K562 (cell line): Measurements from ENCODE around the gene TLCD4. TPM values are rescaled to one million over a fixed set of nuclear protein-coding genes. Genes with fewer than 3 reads are reported as not detected.
A peak's percentile ranks its signal among the peaks of the same experiment; 100 is the strongest.

Experiments used
- ELF4 ChIP-seq: fragments of 450-650 bp; formaldehyde crosslinking; IDR thresholded peaks from 2 replicates; pipeline ENCODE4 v1.4.0; 2022; ENCODE audit warnings: missing genetic modification characterization
- PCBP1 ChIP-seq: fragments of 200-400 bp; formaldehyde crosslinking; IDR thresholded peaks from 2 replicates; pipeline ENCODE4 v1.6.1; 2018; ENCODE audit warnings: mild to moderate bottlenecking, low read depth, low read length; ENCODE audit not compliant: poor library complexity, severe bottlenecking
- SMAD3 ChIP-seq: fragments of 450-650 bp; formaldehyde crosslinking; conservative IDR thresholded peaks from 2 replicates; pipeline ENCODE4 v1.4.0; 2020; ENCODE audit warnings: mild to moderate bottlenecking
- ZNF23 ChIP-seq: fragments of 250-450 bp; sonication (Bioruptor Pico); IDR thresholded peaks from 2 replicates; pipeline ENCODE4 v1.4.0; 2020; ENCODE audit warnings: mild to moderate bottlenecking
- ZNF282 ChIP-seq: sonication (generic); formaldehyde crosslinking; IDR thresholded peaks from 2 replicates; pipeline ENCODE4 v1.8.1; 2023; ENCODE audit warnings: missing genetic modification reagents
- polyA plus RNA-seq, 8 experiments: library from polyadenylated mRNA; depleted of rRNA in 4 of 8; stranded (reverse) in 5 of 8; unstranded in 3 of 8; fragments of >200 nt; fragmentation: Nextera tagmentation in 2 of 8; fragmentation: Illumina TruSeq in 1 of 8; extraction: Ambion mirVana in 2 of 8; extraction: Trizol in 1 of 8; gene quantifications; 2 replicates each; pipeline versions ENCODE4 v1.2.1 to v1.2.3, GENCODE V29; 2011 to 2014; ENCODE audit warnings: inconsistent platforms in 1 of 8, missing spikeins in 1 of 8
- total RNA-seq, 7 experiments: library from RNA; depleted of rRNA in 6 of 7; stranded (reverse); fragments of >200 nt in 6 of 7; fragmentation: Illumina TruSeq in 2 of 7; extraction: Trizol in 2 of 7; gene quantifications; 2 replicates each; pipeline versions ENCODE4 v1.2.1 to v1.2.3, GENCODE V29; 2011 to 2021; ENCODE audit warnings: low replicate concordance in 1 of 7
- TF ChIP-seq, protein P1 (sequence below): fragments of 250-450 bp; sonication (Bioruptor Pico); IDR thresholded peaks from 2 replicates; pipeline ENCODE4 v1.4.0; 2020; ENCODE audit warnings: borderline replicate concordance
- TF ChIP-seq, protein P2 (sequence below): sonication (generic); formaldehyde crosslinking; IDR thresholded peaks from 2 replicates; pipeline ENCODE4 v1.8.0; 2022; ENCODE audit warnings: missing genetic modification reagents, mild to moderate bottlenecking, borderline replicate concordance
- TF ChIP-seq, protein P3 (sequence below): sonication (generic); IDR thresholded peaks from 2 replicates; pipeline ENCODE4 v1.6.1; 2016
- TF ChIP-seq, protein P4 (sequence below): fragments of 450-650 bp; IDR thresholded peaks from 2 replicates; pipeline ENCODE4 v1.6.1; 2016; ENCODE audit warnings: mild to moderate bottlenecking
- TF ChIP-seq, protein P5 (sequence below), 2 experiments: fragments of 450-650 bp; IDR thresholded peaks; 2 replicates each; pipeline ENCODE4 v1.6.1; 2016; ENCODE audit warnings: mild to moderate bottlenecking in 2 of 2, borderline replicate concordance in 1 of 2, low read depth in 1 of 2, moderate library complexity in 1 of 2
- TF ChIP-seq, protein P6 (sequence below): IDR thresholded peaks from 3 replicates; pipeline ENCODE4 v1.6.1; 2011; ENCODE audit warnings: borderline replicate concordance, mild to moderate bottlenecking; ENCODE audit not compliant: insufficient read length, insufficient read depth

Gene TLCD4
- total and polyA plus RNA-seq, 9 of the 15 experiments (the other 6 are each of a cell fraction or from before 2014, with no cell fraction given) = 3.5 to 19.8 (median 7.6) TPM

DNA sequence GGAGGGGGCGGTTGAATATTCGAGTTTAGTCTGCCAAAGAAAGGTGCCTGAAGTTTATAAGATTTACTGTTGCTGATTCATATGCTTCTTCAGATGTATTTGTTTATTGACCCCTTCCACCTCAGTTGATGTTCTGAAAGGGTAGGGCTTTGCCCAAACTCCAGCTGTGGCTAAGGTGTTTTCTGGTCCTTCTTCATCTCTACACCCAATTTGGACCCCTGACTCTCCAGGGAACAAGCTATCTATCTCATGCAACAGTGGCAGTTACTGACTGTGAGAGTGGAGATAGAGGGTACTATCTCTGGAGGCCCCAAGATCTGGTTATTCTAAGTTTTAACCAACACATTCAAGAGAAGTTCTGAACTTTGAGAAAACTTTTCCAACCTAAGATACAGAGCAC lies 31.8 kb upstream of the TLCD4 start (continued):
- TF ChIP-seq, protein P1, sequence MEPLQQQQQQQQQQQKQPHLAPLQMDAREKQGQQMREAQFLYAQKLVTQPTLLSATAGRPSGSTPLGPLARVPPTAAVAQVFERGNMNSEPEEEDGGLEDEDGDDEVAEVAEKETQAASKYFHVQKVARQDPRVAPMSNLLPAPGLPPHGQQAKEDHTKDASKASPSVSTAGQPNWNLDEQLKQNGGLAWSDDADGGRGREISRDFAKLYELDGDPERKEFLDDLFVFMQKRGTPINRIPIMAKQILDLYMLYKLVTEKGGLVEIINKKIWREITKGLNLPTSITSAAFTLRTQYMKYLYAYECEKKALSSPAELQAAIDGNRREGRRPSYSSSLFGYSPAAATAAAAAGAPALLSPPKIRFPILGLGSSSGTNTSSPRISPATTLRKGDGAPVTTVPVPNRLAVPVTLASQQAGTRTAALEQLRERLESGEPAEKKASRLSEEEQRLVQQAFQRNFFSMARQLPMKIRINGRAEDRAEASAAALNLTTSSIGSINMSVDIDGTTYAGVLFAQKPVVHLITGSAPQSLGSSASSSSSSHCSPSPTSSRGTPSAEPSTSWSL = no peak
- TF ChIP-seq SMAD3 (CRISPR knock-in tag) = no peak
- TF ChIP-seq, protein P2, sequence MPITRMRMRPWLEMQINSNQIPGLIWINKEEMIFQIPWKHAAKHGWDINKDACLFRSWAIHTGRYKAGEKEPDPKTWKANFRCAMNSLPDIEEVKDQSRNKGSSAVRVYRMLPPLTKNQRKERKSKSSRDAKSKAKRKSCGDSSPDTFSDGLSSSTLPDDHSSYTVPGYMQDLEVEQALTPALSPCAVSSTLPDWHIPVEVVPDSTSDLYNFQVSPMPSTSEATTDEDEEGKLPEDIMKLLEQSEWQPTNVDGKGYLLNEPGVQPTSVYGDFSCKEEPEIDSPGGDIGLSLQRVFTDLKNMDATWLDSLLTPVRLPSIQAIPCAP (CRISPR knock-in tag) = no peak
- TF ChIP-seq, protein P3, sequence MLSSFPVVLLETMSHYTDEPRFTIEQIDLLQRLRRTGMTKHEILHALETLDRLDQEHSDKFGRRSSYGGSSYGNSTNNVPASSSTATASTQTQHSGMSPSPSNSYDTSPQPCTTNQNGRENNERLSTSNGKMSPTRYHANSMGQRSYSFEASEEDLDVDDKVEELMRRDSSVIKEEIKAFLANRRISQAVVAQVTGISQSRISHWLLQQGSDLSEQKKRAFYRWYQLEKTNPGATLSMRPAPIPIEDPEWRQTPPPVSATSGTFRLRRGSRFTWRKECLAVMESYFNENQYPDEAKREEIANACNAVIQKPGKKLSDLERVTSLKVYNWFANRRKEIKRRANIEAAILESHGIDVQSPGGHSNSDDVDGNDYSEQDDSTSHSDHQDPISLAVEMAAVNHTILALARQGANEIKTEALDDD = 0 out of 2 replicates have a peak, but pooled peaks have one; percentile 27
- no peak for TF ChIP-seq PCBP1
- TF ChIP-seq, protein P4, sequence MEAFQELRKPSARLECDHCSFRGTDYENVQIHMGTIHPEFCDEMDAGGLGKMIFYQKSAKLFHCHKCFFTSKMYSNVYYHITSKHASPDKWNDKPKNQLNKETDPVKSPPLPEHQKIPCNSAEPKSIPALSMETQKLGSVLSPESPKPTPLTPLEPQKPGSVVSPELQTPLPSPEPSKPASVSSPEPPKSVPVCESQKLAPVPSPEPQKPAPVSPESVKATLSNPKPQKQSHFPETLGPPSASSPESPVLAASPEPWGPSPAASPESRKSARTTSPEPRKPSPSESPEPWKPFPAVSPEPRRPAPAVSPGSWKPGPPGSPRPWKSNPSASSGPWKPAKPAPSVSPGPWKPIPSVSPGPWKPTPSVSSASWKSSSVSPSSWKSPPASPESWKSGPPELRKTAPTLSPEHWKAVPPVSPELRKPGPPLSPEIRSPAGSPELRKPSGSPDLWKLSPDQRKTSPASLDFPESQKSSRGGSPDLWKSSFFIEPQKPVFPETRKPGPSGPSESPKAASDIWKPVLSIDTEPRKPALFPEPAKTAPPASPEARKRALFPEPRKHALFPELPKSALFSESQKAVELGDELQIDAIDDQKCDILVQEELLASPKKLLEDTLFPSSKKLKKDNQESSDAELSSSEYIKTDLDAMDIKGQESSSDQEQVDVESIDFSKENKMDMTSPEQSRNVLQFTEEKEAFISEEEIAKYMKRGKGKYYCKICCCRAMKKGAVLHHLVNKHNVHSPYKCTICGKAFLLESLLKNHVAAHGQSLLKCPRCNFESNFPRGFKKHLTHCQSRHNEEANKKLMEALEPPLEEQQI = 0 out of 2 replicates have a peak, but pooled peaks have one; percentile 25
- no peak for TF ChIP-seq ZNF282 (CRISPR knock-in tag)
- TF ChIP-seq ZNF23 = no peak
- no peak for TF ChIP-seq ELF4
- TF ChIP-seq, protein P5, sequence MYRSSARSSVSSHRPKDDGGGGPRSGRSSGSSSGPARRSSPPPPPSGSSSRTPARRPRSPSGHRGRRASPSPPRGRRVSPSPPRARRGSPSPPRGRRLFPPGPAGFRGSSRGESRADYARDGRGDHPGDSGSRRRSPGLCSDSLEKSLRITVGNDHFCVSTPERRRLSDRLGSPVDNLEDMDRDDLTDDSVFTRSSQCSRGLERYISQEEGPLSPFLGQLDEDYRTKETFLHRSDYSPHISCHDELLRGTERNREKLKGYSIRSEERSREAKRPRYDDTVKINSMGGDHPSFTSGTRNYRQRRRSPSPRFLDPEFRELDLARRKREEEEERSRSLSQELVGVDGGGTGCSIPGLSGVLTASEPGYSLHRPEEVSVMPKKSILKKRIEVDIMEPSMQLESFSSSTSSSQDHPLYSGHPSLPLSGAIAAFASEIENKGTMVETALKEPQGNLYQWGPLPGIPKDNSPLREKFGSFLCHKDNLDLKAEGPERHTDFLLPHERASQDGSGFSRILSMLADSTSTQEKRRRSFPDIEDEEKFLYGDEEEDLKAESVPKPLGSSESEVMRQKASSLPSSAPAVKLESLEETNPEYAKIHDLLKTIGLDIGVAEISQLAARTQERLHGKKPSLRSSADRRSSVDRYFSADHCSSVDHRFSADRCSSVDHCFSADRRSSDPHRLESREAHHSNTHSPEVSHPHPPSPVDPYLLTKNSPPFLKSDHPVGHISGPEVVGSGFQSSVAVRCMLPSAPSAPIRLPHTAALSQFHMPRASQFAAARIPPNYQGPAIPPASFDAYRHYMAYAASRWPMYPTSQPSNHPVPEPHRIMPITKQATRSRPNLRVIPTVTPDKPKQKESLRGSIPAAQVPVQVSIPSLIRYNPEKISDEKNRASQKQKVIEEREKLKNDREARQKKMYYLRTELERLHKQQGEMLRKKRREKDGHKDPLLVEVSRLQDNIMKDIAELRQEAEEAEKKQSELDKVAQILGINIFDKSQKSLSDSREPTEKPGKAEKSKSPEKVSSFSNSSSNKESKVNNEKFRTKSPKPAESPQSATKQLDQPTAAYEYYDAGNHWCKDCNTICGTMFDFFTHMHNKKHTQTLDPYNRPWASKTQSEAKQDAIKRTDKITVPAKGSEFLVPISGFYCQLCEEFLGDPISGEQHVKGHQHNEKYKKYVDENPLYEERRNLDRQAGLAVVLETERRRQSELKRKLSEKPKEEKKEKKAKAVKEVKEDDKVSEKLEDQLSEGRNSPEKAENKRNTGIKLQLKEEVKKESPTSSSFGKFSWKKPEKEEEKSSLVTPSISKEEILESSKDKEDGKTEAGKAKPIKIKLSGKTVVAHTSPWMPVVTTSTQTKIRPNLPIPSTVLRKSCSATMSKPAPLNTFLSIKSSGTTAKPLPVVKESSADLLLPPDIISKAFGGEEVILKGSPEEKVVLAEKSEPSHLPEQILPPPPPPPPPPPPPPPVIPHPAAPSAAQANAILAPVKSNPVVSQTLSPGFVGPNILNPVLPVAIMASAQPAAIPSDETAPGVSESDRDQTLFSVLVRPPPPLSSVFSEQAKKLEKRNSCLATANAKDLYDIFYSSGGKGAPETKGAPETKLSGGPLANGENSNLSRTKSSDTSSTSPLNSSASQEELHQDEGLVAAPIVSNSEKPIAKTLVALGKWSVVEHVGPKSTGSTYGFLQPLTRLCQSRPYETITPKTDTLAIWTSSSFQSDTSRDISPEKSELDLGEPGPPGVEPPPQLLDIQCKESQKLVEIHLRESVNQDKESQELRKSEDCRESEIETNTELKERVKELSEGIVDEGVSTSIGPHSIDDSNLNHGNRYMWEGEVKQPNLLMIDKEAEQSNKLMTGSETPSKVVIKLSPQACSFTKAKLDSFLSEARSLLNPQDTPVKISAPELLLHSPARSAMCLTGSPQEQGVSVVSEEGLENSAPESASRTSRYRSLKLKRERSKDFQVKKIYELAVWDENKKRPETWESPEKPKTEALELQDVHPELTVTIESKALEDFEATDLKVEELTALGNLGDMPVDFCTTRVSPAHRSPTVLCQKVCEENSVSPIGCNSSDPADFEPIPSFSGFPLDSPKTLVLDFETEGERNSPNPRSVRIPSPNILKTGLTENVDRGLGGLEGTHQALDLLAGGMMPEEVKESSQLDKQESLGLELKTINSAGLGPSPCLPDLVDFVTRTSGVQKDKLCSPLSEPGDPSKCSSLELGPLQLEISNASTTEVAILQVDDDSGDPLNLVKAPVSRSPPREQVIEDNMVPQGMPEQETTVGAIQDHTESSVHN (IDR thresholded peaks at IDR 0.05; ENCODE audit: borderline replicate concordance in 1 of 2, low read depth in 1 of 2) = no peak
- TF ChIP-seq, protein P6, sequence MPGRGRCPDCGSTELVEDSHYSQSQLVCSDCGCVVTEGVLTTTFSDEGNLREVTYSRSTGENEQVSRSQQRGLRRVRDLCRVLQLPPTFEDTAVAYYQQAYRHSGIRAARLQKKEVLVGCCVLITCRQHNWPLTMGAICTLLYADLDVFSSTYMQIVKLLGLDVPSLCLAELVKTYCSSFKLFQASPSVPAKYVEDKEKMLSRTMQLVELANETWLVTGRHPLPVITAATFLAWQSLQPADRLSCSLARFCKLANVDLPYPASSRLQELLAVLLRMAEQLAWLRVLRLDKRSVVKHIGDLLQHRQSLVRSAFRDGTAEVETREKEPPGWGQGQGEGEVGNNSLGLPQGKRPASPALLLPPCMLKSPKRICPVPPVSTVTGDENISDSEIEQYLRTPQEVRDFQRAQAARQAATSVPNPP = no peak
